ENCODE measurements around the gene RGS9.

DNA sequence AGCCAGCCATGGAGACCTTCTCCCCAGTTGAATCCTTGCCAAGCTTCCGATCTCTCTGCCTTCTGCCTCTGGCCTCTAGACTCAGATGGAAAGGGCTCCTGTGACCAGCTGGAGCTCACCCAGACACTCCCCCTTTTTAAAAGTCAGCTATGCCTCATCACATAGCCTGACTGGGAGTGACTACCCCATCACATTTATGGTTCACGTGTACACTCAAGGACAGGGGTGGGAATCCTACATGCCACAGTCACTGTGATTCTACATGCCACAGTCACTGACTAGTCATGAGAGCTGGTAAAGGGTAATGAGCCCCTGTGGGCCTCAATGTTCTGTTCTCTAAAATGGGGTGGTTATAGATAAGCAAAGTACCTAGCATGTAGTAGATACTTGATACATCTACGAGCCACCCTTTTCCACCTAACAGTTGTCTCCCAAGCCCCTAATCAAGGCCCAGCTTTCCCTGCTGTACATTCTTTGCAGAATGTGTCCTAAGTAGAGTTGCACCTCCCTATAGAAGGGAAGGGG, 85.1 kb downstream of the RGS9 start:
- TF ChIP-seq, protein P1, sequence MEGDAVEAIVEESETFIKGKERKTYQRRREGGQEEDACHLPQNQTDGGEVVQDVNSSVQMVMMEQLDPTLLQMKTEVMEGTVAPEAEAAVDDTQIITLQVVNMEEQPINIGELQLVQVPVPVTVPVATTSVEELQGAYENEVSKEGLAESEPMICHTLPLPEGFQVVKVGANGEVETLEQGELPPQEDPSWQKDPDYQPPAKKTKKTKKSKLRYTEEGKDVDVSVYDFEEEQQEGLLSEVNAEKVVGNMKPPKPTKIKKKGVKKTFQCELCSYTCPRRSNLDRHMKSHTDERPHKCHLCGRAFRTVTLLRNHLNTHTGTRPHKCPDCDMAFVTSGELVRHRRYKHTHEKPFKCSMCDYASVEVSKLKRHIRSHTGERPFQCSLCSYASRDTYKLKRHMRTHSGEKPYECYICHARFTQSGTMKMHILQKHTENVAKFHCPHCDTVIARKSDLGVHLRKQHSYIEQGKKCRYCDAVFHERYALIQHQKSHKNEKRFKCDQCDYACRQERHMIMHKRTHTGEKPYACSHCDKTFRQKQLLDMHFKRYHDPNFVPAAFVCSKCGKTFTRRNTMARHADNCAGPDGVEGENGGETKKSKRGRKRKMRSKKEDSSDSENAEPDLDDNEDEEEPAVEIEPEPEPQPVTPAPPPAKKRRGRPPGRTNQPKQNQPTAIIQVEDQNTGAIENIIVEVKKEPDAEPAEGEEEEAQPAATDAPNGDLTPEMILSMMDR (IDR thresholded peaks at IDR 0.05), result no peak
- TF ChIP-seq POLR2A (IDR thresholded peaks at IDR 0.05), result no peak

All from Peyer's patch (tissue), 4 donors.